Adrenal gland (tissue), 12 donors: ENCODE data around the gene EPB41L1. TPM values are rescaled to one million over a fixed set of nuclear protein-coding genes. Genes with fewer than 3 reads are reported as not detected.

ENCODE experiments used
- DNase-seq, 7 donors: peaks; one replicate each; pipeline ENCODE4 v3.0.0-alpha.2; 2019 to 2020
- H3K27ac ChIP-seq, 5 donors: fragments of 200-600 bp; sonication (generic) in 4 of 5; 1 replicate in 3 of 5; 2 replicates in 2 of 5; pipeline versions ENCODE4 v1.5.1 to v1.8.0; 2016 to 2020; ENCODE audit warnings: mild to moderate bottlenecking in 1 of 5
- H3K27me3 ChIP-seq: fragments of 200-600 bp; 2 replicates; pipeline ENCODE4 v1.8.0; 2021
- H3K36me3 ChIP-seq, 2 donors: fragments of 200-600 bp; replicated peaks in 1 of 2; 1 replicate in 1 of 2; 2 replicates in 1 of 2; pipeline versions ENCODE4 v1.5.1 to v1.8.0; 2018 to 2022
- H3K4me1 ChIP-seq, 2 donors: fragments of 200-600 bp; replicated peaks in 1 of 2; 1 replicate in 1 of 2; 2 replicates in 1 of 2; pipeline versions ENCODE4 v1.5.1 to v1.8.0; 2018 to 2021
- H3K4me3 ChIP-seq, 4 donors: fragments of 200-600 bp; sonication (generic) in 3 of 4; one replicate each; pipeline ENCODE4 v1.5.1; 2016 to 2018
- H3K9me3 ChIP-seq, 3 donors: fragments of 200-600 bp; sonication (generic) in 1 of 3; replicated peaks in 1 of 3; 1 replicate in 2 of 3; 2 replicates in 1 of 3; pipeline versions ENCODE4 v1.5.1 to v1.8.0; 2016 to 2021
- POLR2A ChIP-seq, 2 donors: fragments of 450-650 bp; IDR thresholded peaks; one replicate each; pipeline ENCODE4 v1.6.1; 2017; ENCODE audit warnings: antibody characterized with exemption in 2 of 2, mild to moderate bottlenecking in 2 of 2, moderate library complexity in 1 of 2
- WGBS, 4 donors: extraction: QIAGEN DNeasy Blood & Tissue Kit in 2 of 4; methylation state at CpG; one replicate each; pipeline versions ENCODE4 v1.1.5 to v1.1.7; 2013 to 2017; 5-methylcytosine and 5-hydroxymethylcytosine counted together
- intact Hi-C, 2 donors: fragments of 100-400 bp; cut with DNase I; formaldehyde crosslinking; loops; one replicate each; pipeline versions ENCODE4 v1.14.1 to v1.15.0; 2022 to 2023
- polyA plus RNA-seq, 3 donors: library from polyadenylated mRNA; stranded (reverse); fragments of 200-250 nt in 2 of 3; fragments of 350-450 nt in 1 of 3; fragmentation: Illumina TruSeq in 1 of 3; extraction: RNeasy Lipid Tissue Mini Kit (QIAGEN cat#74804) in 1 of 3; gene quantifications; one replicate each; pipeline ENCODE4 v1.2.3, GENCODE V29; 2013 to 2014
- total RNA-seq, 9 donors: library from RNA; depleted of rRNA in 4 of 9; stranded (reverse); fragments of >200 nt in 4 of 9; fragments of 120-200 nt in 1 of 9; fragmentation: NEBNext Ultra II Directional in 1 of 9; extraction: Animal tissue kit (Norgen Biotek cat#: 25700) in 1 of 9; gene quantifications; one replicate each; pipeline versions ENCODE4 v1.1.0 to v1.2.4, GENCODE V29; 2013 to 2023
- TF ChIP-seq, protein P1 (sequence below), 6 experiments: fragments of 450-650 bp in 4 of 6; fragments of 200-600 bp in 2 of 6; sonication (generic) in 1 of 6; IDR thresholded peaks; 1 replicate in 5 of 6; 2 replicates in 1 of 6; pipeline versions ENCODE4 v1.5.1 to v1.8.0; 2016 to 2021; ENCODE audit warnings: antibody characterized with exemption in 6 of 6, mild to moderate bottlenecking in 2 of 6, moderate library complexity in 1 of 6
- donor health status: healthy with polysubstance abuse.
- donor health status: Bipolar disorder and iron deficiency.
- donor health status: DM: yes; HTN: yes; CAD: no.
- donor health status: DM: no; HTN: no; CAD: no.
- donor health status: DM: no; HTN: no; CAD: no.
- donor health status: DM: yes; HTN: yes; CAD: no.

The EPB41L1 gene
- total and polyA plus RNA-seq, 12 donors = 29.8 to 1,154 (median 164) TPM

DNA sequence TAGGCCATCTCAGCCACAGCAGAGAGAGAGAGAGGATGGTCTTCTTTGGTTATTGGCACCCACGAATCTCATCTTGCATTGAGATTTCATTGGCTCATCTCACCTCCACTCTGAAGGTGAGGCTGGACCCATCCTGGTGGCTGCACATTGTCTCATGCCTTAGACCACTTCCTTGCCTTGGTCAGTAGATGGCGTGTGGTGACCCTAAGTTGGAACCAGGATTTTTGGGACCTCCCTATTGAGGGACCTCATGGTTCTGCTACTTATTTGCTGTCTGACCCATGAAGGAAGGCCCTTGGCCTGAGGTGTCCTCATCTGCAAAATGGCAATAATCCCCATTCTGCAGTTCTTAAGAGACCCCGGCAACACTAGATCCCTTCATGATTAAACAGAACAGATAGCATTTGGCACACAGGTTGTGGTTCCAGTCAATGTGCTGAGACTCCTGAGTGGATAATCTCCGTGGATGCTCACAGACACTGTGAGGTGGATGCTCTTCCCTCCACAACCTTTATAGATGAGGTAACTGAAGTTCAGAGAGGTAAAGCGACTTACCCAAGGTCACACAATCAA lies 60.2 kb downstream of the EPB41L1 start:
- H3K27ac ChIP-seq = no peak overlapping the region
- DNase-seq = no peak
- intact Hi-C loops = loop anchor here in 1 of 2 donors (5.0 kb wide), 1 partner anchor 223 kb away; no protein-coding TSS in a partner anchor
- peaks cover 0 to 72% of the 10 kb centered on the region in 2 donors for H3K36me3 ChIP-seq
- H3K4me1 ChIP-seq = no peaks in the 10 kb centered on the region
- TF ChIP-seq, protein P1, sequence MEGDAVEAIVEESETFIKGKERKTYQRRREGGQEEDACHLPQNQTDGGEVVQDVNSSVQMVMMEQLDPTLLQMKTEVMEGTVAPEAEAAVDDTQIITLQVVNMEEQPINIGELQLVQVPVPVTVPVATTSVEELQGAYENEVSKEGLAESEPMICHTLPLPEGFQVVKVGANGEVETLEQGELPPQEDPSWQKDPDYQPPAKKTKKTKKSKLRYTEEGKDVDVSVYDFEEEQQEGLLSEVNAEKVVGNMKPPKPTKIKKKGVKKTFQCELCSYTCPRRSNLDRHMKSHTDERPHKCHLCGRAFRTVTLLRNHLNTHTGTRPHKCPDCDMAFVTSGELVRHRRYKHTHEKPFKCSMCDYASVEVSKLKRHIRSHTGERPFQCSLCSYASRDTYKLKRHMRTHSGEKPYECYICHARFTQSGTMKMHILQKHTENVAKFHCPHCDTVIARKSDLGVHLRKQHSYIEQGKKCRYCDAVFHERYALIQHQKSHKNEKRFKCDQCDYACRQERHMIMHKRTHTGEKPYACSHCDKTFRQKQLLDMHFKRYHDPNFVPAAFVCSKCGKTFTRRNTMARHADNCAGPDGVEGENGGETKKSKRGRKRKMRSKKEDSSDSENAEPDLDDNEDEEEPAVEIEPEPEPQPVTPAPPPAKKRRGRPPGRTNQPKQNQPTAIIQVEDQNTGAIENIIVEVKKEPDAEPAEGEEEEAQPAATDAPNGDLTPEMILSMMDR (IDR thresholded peaks at IDR 0.05) = peak in 5 of 6 experiments; percentile 31 to 46 (median 43)
- TF ChIP-seq POLR2A (IDR thresholded peaks at IDR 0.05) = no peak
- H3K4me3 ChIP-seq = no peak overlapping the region
- WGBS, 4 donors = 62 to 68% (median 64%) methylated on average over 4 to 5 of the region's 5 CpGs
- H3K27me3 ChIP-seq = no peaks in the 10 kb centered on the region
- H3K9me3 ChIP-seq = no peaks in the 10 kb centered on the region

DNA sequence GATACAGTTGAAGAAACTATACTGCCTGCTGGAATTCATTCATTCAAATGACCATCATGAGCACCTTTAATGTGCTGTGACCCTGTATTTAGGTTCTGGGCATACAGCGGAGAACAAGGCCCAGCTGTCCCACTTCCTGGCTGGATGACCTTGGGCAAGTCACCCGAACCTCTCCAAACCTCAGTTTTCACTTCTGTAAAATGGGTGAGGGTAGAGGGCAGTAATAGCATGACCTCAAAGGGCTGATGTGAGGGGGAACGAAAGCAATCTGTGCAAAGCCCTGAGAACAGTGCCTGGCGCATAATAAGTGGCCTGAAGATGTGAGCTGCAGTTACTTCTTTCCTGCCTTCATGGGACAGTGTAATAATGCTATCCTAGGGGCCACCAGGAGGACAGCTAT lies 61.2 kb downstream of the EPB41L1 start:
- 73 to 94% (median 80%) methylated on average over 4 of the region's 4 CpGs for WGBS, 4 donors
- DNase-seq = no peak
- no peak for TF ChIP-seq POLR2A (IDR thresholded peaks at IDR 0.05)
- TF ChIP-seq, protein P1 (IDR thresholded peaks at IDR 0.05) = no peak
- H3K9me3 ChIP-seq = no peaks in the 10 kb centered on the region
- peaks cover 0 to 72% of the 10 kb centered on the region in 2 donors for H3K36me3 ChIP-seq
- H3K4me1 ChIP-seq = no peaks in the 10 kb centered on the region
- H3K27me3 ChIP-seq = no peaks in the 10 kb centered on the region
- no peak overlapping the region for H3K27ac ChIP-seq
- intact Hi-C loops = no loop called here
- no peak overlapping the region for H3K4me3 ChIP-seq

DNA sequence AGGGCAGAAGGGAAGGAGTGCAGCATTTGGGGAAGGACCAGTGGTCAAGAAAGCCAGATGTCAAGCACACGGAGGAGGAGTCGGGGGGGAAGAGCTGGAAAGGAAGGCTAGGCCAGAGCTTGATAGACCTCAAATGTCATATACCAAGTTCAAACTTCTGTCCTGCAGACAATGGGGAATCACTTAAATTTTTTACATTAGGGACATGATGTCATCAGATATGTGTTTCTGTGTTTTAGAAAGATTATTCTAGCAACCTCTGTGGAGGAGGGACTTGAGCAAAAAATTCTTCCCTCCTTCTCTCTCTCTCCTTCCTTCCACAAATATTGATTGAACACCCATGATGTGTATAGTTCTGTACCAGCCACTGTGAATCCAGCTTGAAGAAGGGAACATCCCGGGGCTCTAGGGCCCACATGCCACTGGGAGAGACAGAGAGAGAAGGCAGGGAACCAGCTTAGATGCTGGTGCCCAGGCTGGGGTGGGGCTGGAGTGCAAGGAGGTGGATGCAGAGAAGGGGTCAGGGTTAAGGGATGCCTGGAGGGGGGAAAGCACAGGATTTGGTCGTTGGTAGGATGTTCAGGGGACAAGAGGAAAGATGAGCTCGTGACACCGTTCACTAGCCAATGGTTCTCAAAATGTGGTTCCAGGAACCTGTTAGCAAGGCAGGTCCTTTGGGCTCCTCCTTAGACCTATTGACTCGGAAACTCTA lies 61.9 kb downstream of the EPB41L1 start:
- TF ChIP-seq, protein P1 (IDR thresholded peaks at IDR 0.05) = no peak
- no peak for TF ChIP-seq POLR2A (IDR thresholded peaks at IDR 0.05)
- peaks cover 0 to 75% of the 10 kb centered on the region in 2 donors for H3K36me3 ChIP-seq

DNA sequence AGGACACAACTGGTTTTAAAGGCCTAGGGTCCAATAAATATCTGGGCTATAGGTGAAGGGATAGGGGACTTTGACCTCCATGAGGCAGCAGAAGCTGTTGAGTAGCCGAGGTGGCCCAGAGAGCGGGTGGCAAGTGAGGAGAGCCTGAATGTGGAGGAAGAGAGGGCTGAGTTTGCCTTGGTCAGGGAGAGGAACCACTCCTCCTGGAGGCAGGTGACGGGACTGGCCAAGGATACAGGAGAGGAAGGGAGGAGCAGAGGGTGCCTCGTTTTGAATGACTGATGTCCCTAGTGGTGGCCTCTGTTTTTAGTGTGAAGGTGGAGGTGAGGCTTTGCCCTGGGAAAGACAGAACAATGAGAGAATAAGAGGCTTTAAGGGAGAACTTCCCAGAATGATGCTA lies 62.7 kb downstream of the EPB41L1 start:
- Histone ChIP-seq H3K36me3 (peaks cover 0 to 69% of the 10 kb centered on the region in 2 donors), H3K27me3 (no peaks in the 10 kb centered on the region), H3K4me3 (no peak overlapping the region), H3K4me1 (no peaks in the 10 kb centered on the region), H3K9me3 (no peaks in the 10 kb centered on the region), H3K27ac (no peak overlapping the region)
- intact Hi-C loops = no loop called here
- no peak for DNase-seq
- WGBS, 4 donors = 60 to 66% (median 62%) methylated on average over 4 of the region's 4 CpGs
- TF ChIP-seq, protein P1 (IDR thresholded peaks at IDR 0.05) = no peak
- no peak for TF ChIP-seq POLR2A (IDR thresholded peaks at IDR 0.05)

More for the DNA sequence above, 61.9 kb downstream of the EPB41L1 start:
- WGBS, 4 donors = 77 to 86% (median 83%) methylated on average over 7 of the region's 7 CpGs
- Histone ChIP-seq H3K4me1 (no peaks in the 10 kb centered on the region), H3K9me3 (no peaks in the 10 kb centered on the region), H3K27ac (no peak overlapping the region), H3K27me3 (no peaks in the 10 kb centered on the region), H3K4me3 (no peak overlapping the region)
- DNase-seq = no peak
- intact Hi-C loops = no loop called here
